ENCODE results near the gene OR10G8. TPM values are rescaled to one million over a fixed set of nuclear protein-coding genes. Genes with fewer than 3 reads are reported as not detected.

OR10G8 gene
- polyA plus RNA-seq, 1 donor: not detected

DNA sequence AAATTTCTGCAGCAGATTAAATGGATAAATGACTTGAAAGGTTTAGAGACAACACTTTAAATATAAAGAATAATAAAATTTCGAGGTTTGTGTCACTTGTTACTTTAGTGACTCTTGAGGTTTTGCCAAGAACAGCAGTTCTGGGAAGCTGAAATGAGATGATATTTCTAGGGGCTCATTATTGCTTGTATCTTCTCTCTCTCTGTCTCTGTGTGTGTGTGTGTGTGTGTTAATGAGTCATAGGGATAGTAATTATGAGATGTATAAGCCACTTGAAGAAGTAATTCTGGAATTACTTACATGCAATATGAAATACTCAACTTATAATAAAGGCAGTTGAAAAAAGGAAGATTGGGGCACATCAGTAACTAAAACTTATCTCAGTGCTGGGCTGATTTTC is 24.1 kb downstream of the OR10G8 start:
- Histone ChIP-seq H3K9me3 (ENCODE audit: control insufficient read depth, low read depth, low read length) (no peaks in the 10 kb centered on the region), H3K27ac (ENCODE audit: low read length) (no peak overlapping the region), H3K4me1 (ENCODE audit: control insufficient read depth, insufficient read depth, low read length) (no peaks in the 10 kb centered on the region), H3K4me3 (ENCODE audit: low read length) (no peak overlapping the region), H3K36me3 (ENCODE audit: control insufficient read depth, insufficient read depth, low read length) (no peaks in the 10 kb centered on the region), H3K27me3 (ENCODE audit: control insufficient read depth, insufficient read depth, low read length) (no peaks in the 10 kb centered on the region)
- DNase-seq: no peak
- WGBS (ENCODE audit: insufficient coverage, low lambda C conversion rate): 71% methylated on average over 1 of the region's 1 CpG

DNA sequence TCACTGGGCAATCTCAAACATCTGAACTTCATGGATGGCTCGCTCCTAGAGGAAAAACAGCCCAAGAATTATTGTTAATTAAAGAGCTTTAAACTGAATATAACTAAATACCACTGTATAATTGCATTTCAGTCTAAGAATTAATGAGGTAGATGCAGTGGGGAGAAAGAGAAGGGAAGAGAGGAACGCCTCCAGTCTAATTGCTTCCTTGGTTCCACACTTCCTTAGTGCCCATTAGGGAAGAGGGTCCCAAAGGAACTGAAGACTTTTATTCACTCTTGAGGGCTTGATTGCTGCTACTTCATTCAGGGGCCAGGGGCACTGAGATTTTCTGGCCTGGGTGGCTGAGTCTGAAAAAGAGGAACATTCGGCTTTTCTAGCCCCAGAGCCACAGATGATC is 26.4 kb downstream of the OR10G8 start:
- H3K9me3 ChIP-seq (ENCODE audit: control insufficient read depth, low read depth, low read length): no peaks in the 10 kb centered on the region
- no peaks in the 10 kb centered on the region for H3K27me3 ChIP-seq (ENCODE audit: control insufficient read depth, insufficient read depth, low read length)
- H3K4me1 ChIP-seq (ENCODE audit: control insufficient read depth, insufficient read depth, low read length): no peaks in the 10 kb centered on the region
- WGBS (ENCODE audit: insufficient coverage, low lambda C conversion rate): no CpG with 5 or more reads among the region's 3 CpGs
- H3K27ac ChIP-seq (ENCODE audit: low read length): no peak overlapping the region
- no peaks in the 10 kb centered on the region for H3K36me3 ChIP-seq (ENCODE audit: control insufficient read depth, insufficient read depth, low read length)
- H3K4me3 ChIP-seq (ENCODE audit: low read length): no peak overlapping the region
- no peak for DNase-seq

DNA sequence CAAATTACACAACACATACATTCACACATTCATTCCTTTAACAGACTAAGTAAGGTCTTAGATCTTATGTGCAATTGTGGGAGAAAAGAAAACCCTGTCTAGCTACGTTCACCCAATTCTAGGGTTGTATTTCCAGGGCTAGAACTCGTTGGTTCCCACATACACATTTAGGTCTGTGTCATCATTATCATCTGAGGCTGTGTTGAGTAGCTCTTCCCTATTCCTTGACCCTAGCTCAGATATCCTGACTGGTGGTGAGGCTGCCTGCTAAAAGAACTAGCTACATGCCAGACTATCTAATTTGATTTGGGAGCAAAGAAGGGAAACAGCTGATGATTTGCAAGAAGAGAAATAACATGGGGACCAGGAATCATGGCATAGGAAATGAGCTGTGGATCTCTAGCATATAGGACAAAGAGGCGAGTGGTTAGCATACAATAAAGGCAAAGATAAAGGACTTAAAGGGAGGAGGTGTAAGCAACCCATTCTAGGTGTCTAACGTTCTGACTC is 42.1 kb downstream of the OR10G8 start:
- no peak overlapping the region for H3K27ac ChIP-seq (ENCODE audit: low read length)

DNA sequence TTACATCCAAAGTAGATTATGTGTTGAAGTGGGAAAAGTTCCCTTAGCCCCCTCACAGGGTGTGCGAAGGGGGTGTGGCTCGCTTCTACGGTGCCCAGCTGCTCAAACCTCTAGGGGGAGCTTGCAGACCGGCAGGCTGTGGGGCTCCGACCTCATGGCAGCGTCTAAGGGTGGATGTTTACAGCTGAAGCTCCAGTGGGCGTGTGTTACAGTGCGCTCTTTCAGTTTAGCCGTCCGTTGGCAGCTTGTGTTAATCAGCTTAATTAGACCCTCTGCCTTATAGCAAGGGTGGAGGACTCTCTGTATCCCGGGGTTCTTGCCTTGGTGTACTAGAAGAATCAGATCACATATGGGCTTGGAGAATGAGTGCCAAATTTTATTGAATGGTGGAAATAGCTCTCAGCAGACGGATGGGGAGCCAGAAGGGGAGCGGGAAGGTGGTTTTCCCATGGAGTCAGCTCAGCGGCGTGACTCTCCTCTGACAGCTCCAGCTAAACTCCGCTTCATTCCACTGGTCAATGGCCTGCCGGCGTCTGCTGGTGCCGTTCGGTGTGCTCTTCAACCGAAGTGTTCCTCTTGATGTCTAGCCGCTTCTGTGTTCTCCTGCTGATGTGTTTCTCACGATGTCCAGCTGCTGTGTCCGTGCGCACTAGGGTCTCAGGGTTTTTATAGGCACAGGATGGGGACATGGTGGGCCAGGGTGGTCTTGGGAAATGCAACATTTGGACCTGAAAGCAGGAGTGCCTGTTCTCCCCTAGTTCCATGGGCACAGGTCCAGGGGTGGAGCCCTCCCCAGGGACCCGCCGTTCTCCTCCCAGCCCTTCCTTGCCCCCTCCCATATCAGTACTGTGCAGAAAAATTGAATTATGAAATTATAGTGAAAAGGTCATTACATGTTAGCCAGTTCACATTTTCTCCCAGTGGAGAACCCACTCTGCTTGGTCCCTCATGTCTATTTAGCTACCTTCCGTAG is 43.1 kb downstream of the OR10G8 start:
- Histone ChIP-seq H3K9me3 (ENCODE audit: control insufficient read depth, low read depth, low read length) (no peaks in the 10 kb centered on the region), H3K36me3 (ENCODE audit: control insufficient read depth, insufficient read depth, low read length) (no peaks in the 10 kb centered on the region), H3K4me3 (ENCODE audit: low read length) (peak overlapping the region; percentile 11), H3K27me3 (ENCODE audit: control insufficient read depth, insufficient read depth, low read length) (peaks cover 14% of the 10 kb centered on the region), H3K4me1 (ENCODE audit: control insufficient read depth, insufficient read depth, low read length) (peaks cover 3% of the 10 kb centered on the region), H3K27ac (ENCODE audit: low read length) (no peak overlapping the region)
- no CpG with 5 or more reads among the region's 28 CpGs for WGBS (ENCODE audit: insufficient coverage, low lambda C conversion rate)
- DNase-seq: peak; percentile 53 to 58

More for the DNA sequence above, 42.1 kb downstream of the OR10G8 start:
- Histone ChIP-seq H3K36me3 (ENCODE audit: control insufficient read depth, insufficient read depth, low read length) (no peaks in the 10 kb centered on the region), H3K27me3 (ENCODE audit: control insufficient read depth, insufficient read depth, low read length) (peaks cover 14% of the 10 kb centered on the region), H3K9me3 (ENCODE audit: control insufficient read depth, low read depth, low read length) (no peaks in the 10 kb centered on the region), H3K4me1 (ENCODE audit: control insufficient read depth, insufficient read depth, low read length) (peaks cover 3% of the 10 kb centered on the region), H3K4me3 (ENCODE audit: low read length) (no peak overlapping the region)
- no peak for DNase-seq
- 29% methylated on average over 1 of the region's 4 CpGs for WGBS (ENCODE audit: insufficient coverage, low lambda C conversion rate)

DNA sequence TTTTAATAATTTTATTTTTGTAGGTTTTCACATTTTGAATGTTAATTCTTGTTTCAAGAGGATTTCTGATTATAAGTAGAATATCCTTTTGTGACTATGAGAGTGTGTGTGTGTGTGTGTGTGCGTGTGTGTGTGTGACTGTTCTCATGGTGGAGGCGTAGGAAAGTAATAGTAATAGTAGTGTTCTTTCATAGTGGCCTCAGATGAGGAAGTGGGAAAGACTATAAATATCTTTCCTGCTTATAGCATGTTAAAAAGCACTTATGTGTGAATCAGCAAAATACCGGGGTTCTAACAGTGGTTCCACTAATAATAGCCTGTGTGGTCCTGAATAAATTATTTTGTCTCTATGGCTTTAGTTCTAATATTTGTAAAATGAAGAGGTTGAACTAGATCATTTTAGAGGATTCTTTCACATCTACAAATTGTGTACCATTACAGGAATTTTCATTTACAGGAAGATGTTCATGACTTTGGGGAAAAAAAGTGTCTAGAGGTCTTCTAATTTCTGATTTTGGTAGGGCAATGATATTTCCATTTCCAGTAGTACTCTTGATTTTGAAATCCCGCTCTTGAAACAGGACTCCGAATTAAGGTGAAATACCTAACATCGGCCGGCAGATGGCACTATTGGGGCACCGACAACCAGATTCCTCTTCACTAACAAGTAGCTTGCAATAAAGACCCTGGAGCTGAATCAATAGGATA is 44.5 kb downstream of the OR10G8 start:
- 20% methylated on average over 1 of the region's 8 CpGs for WGBS (ENCODE audit: insufficient coverage, low lambda C conversion rate)
- H3K4me3 ChIP-seq (ENCODE audit: low read length): no peak overlapping the region

DNA sequence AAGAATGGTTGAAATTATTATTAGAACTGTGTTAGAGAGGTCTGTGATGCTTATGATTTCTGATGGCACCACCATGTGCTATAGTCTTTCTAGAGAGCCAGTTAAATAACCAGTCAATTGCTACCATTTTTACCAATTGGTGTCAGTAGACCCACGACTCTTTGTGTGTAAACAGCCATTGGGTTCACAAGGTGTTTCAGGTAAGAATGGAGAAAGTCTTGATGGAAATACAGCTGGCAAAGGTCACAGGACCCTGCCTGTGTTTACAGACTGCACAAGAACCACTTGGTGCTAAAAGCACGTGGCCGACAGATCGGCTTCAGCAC is 45.0 kb downstream of the OR10G8 start:
- no peaks in the 10 kb centered on the region for H3K36me3 ChIP-seq (ENCODE audit: control insufficient read depth, insufficient read depth, low read length)
- DNase-seq: no peak
- H3K4me3 ChIP-seq (ENCODE audit: low read length): no peak overlapping the region
- peaks cover 3% of the 10 kb centered on the region for H3K4me1 ChIP-seq (ENCODE audit: control insufficient read depth, insufficient read depth, low read length)
- no peak overlapping the region for H3K27ac ChIP-seq (ENCODE audit: low read length)
- no CpG with 5 or more reads among the region's 4 CpGs for WGBS (ENCODE audit: insufficient coverage, low lambda C conversion rate)
- H3K9me3 ChIP-seq (ENCODE audit: control insufficient read depth, low read depth, low read length): no peaks in the 10 kb centered on the region
- H3K27me3 ChIP-seq (ENCODE audit: control insufficient read depth, insufficient read depth, low read length): peaks cover 15% of the 10 kb centered on the region

More for the DNA sequence above, 44.5 kb downstream of the OR10G8 start:
- H3K27me3 ChIP-seq (ENCODE audit: control insufficient read depth, insufficient read depth, low read length): peaks cover 18% of the 10 kb centered on the region
- H3K27ac ChIP-seq (ENCODE audit: low read length): no peak overlapping the region
- H3K36me3 ChIP-seq (ENCODE audit: control insufficient read depth, insufficient read depth, low read length): no peaks in the 10 kb centered on the region
- DNase-seq: peak; percentile 59 to 60
- H3K4me1 ChIP-seq (ENCODE audit: control insufficient read depth, insufficient read depth, low read length): peaks cover 3% of the 10 kb centered on the region
- no peaks in the 10 kb centered on the region for H3K9me3 ChIP-seq (ENCODE audit: control insufficient read depth, low read depth, low read length)

DNA sequence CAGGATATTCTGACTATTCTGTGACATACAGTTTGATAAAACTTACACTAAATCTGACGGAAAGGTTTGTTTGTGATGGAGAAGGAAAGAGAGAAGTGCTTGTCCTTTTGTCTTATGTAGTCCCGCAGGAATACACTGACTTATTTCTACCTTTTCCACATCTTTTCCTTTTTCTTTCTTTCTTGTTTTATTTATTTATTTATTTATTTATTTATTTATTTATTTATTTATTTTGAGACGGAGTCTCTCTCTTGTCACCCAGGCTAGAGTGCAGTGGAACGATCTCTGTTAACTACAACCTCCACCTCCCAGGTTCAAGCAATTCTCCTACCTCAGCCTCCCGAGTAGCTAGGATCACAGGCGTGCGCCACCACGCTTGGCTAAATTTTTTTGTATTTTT is 45.5 kb downstream of the OR10G8 start:
- WGBS (ENCODE audit: insufficient coverage, low lambda C conversion rate): 86% methylated on average over 1 of the region's 8 CpGs
- Histone ChIP-seq H3K36me3 (ENCODE audit: control insufficient read depth, insufficient read depth, low read length) (no peaks in the 10 kb centered on the region), H3K27me3 (ENCODE audit: control insufficient read depth, insufficient read depth, low read length) (peaks cover 17% of the 10 kb centered on the region), H3K4me3 (ENCODE audit: low read length) (no peak overlapping the region), H3K9me3 (ENCODE audit: control insufficient read depth, low read depth, low read length) (no peaks in the 10 kb centered on the region), H3K4me1 (ENCODE audit: control insufficient read depth, insufficient read depth, low read length) (peaks cover 3% of the 10 kb centered on the region), H3K27ac (ENCODE audit: low read length) (no peak overlapping the region)
- DNase-seq: no peak

DNA sequence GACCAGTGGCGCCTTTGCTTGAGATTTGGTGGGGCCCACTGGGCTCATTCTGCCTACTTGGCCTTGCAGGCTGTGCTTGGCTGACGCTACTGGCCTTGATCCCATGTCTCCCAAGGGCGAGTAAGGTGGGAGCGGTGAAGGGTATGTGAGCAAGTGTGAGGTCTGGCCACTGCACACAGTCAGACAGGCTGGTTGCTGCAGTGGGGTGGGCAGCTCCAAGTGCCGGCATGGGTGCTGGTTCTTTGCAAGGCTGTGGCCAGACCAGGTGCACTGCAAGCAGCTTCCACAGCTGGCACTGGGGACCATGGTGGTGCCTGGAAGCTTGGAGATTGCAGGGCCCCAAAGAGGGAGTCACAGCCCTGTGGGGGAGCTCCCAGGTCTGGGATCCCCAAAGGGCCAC is 48.0 kb downstream of the OR10G8 start:
- no peak overlapping the region for H3K4me3 ChIP-seq (ENCODE audit: low read length)
- peaks cover 2% of the 10 kb centered on the region for H3K4me1 ChIP-seq (ENCODE audit: control insufficient read depth, insufficient read depth, low read length)
- H3K36me3 ChIP-seq (ENCODE audit: control insufficient read depth, insufficient read depth, low read length): no peaks in the 10 kb centered on the region
- H3K27ac ChIP-seq (ENCODE audit: low read length): no peak overlapping the region
- H3K9me3 ChIP-seq (ENCODE audit: control insufficient read depth, low read depth, low read length): no peaks in the 10 kb centered on the region
- H3K27me3 ChIP-seq (ENCODE audit: control insufficient read depth, insufficient read depth, low read length): peaks cover 11% of the 10 kb centered on the region
- DNase-seq: no peak
- WGBS (ENCODE audit: insufficient coverage, low lambda C conversion rate): no CpG with 5 or more reads among the region's 5 CpGs

DNA sequence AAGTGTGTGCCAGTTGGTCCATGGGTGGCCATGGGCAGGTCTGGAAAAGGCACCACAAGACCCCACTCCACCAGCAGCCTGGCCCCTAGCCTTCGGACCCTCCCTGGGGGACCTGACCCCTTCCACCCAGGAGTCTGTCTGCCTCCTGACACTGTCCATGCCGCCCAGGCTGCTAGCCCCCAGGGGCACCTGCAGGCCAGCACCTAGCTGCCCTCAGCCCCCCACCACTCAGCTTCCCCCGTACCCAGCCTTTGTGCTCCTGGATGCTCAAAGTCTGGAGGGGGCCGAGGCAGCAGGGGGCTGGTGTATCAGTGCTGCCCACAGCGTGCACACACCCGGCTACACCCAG is 48.9 kb downstream of the OR10G8 start:
- H3K36me3 ChIP-seq (ENCODE audit: control insufficient read depth, insufficient read depth, low read length): no peaks in the 10 kb centered on the region
- H3K27me3 ChIP-seq (ENCODE audit: control insufficient read depth, insufficient read depth, low read length): peaks cover 7% of the 10 kb centered on the region

DNA sequence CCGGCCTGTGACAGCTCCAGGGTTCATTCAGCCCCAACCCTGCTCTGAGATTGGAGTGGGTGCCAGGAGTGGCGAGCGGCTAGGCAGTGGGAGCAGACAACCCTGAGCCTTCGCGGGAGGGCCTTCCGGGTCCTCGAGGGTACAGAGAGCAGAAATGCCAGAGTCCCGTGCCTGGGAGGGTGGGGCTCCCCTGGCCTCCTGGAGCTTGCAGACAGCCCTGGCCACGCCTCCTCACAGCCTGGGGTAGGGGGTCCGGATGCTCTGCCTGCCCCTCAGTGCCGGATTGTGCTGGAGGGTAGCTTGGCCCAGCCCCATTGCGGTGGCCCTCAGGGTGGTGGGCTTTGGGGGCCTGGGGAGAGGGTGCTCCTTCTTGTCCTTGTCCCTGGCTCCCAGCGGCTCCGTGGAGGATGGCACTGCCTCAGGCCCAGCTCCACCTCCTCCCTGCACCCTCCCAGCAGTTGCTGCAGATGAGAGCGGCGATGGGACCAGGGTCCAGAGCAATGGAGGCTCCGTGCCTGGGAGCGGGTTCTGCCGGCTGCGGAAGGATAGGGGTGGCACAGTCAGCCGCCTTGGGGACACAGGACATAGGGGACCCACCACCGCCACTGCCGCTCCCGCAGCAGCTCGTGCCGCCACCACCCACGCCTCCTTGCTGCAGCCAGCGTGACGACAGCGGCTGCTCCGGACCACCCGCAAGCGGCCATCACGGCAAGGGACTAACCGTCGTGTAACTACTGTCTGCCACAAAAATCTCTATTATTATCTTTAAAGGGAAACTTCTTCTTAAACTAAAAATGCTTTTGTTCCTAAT is 49.4 kb downstream of the OR10G8 start:
- Histone ChIP-seq H3K27ac (ENCODE audit: low read length) (no peak overlapping the region), H3K27me3 (ENCODE audit: control insufficient read depth, insufficient read depth, low read length) (peaks cover 7% of the 10 kb centered on the region), H3K4me3 (ENCODE audit: low read length) (peak overlapping the region; percentile 64), H3K4me1 (ENCODE audit: control insufficient read depth, insufficient read depth, low read length) (no peaks in the 10 kb centered on the region), H3K36me3 (ENCODE audit: control insufficient read depth, insufficient read depth, low read length) (no peaks in the 10 kb centered on the region), H3K9me3 (ENCODE audit: control insufficient read depth, low read depth, low read length) (no peaks in the 10 kb centered on the region)
- peak; percentile 69 to 90 for DNase-seq
- WGBS (ENCODE audit: insufficient coverage, low lambda C conversion rate): no CpG with 5 or more reads among the region's 36 CpGs

More for the DNA sequence above, 48.9 kb downstream of the OR10G8 start:
- no peak overlapping the region for H3K27ac ChIP-seq (ENCODE audit: low read length)
- no peaks in the 10 kb centered on the region for H3K4me1 ChIP-seq (ENCODE audit: control insufficient read depth, insufficient read depth, low read length)
- peak overlapping the region; percentile 64 for H3K4me3 ChIP-seq (ENCODE audit: low read length)
- no peaks in the 10 kb centered on the region for H3K9me3 ChIP-seq (ENCODE audit: control insufficient read depth, low read depth, low read length)
- DNase-seq: no peak
- no CpG with 5 or more reads among the region's 6 CpGs for WGBS (ENCODE audit: insufficient coverage, low lambda C conversion rate)
